ENCODE results near the gene ESYT2. TPM values are rescaled to one million over a fixed set of nuclear protein-coding genes. Genes with fewer than 3 reads are reported as not detected.
A peak's percentile ranks its signal among the peaks of the same experiment; 100 is the strongest.

Gene ESYT2
- total RNA-seq, 1 experiment from 2014 or later: 33.1 TPM

GRCh38 chr7:158808126-158808525 lies 21.2 kb downstream of the ESYT2 start:
- Histone ChIP-seq H3K27me3 (ENCODE audit: control insufficient read depth, insufficient read depth, low read length) (no peaks in the 10 kb centered on the region), H3K4me3 (ENCODE audit: insufficient read depth, low read depth, low read length) (no peak overlapping the region), H3K36me3 (replicated peaks; ENCODE audit: control insufficient read depth, insufficient read depth, low read length) (no peaks in the 10 kb centered on the region; the same call in 1 of the 2 replicates)
- DNase-seq: no peak

- Histone ChIP-seq H3K36me3 (replicated peaks; ENCODE audit: control insufficient read depth, insufficient read depth, low read length) (no peaks in the 10 kb centered on the region; the same call in 1 of the 2 replicates), H3K4me3 (ENCODE audit: insufficient read depth, low read depth, low read length) (no peak overlapping the region), H3K27me3 (ENCODE audit: control insufficient read depth, insufficient read depth, low read length) (no peaks in the 10 kb centered on the region)
- no peak for DNase-seq
These were observed 23.4 kb downstream of the ESYT2 start for GRCh38 chr7:158805937-158806336.

- no peak overlapping the region for H3K4me3 ChIP-seq (ENCODE audit: insufficient read depth, low read depth, low read length)
- no peaks in the 10 kb centered on the region for H3K27me3 ChIP-seq (ENCODE audit: control insufficient read depth, insufficient read depth, low read length)
- H3K36me3 ChIP-seq (replicated peaks; ENCODE audit: control insufficient read depth, insufficient read depth, low read length): no peaks in the 10 kb centered on the region; the same call in 1 of the 2 replicates
- no peak for DNase-seq
These were observed 23.9 kb downstream of the ESYT2 start for GRCh38 chr7:158805414-158805813.

- DNase-seq: no peak
- H3K36me3 ChIP-seq (replicated peaks; ENCODE audit: control insufficient read depth, insufficient read depth, low read length): no peaks in the 10 kb centered on the region; the same call in 1 of the 2 replicates
- H3K27me3 ChIP-seq (ENCODE audit: control insufficient read depth, insufficient read depth, low read length): no peaks in the 10 kb centered on the region
- no peak overlapping the region for H3K4me3 ChIP-seq (ENCODE audit: insufficient read depth, low read depth, low read length)
These were observed 25.0 kb downstream of the ESYT2 start for GRCh38 chr7:158804335-158804734.

- Histone ChIP-seq H3K27me3 (ENCODE audit: control insufficient read depth, insufficient read depth, low read length) (no peaks in the 10 kb centered on the region), H3K4me3 (ENCODE audit: insufficient read depth, low read depth, low read length) (no peak overlapping the region), H3K36me3 (replicated peaks; ENCODE audit: control insufficient read depth, insufficient read depth, low read length) (no peaks in the 10 kb centered on the region; the same call in 1 of the 2 replicates)
- no peak for DNase-seq
These were observed 25.8 kb downstream of the ESYT2 start for GRCh38 chr7:158803367-158803969.

GRCh38 chr7:158802535-158803366 lies 26.6 kb downstream of the ESYT2 start:
- Histone ChIP-seq H3K36me3 (replicated peaks; ENCODE audit: control insufficient read depth, insufficient read depth, low read length) (no peaks in the 10 kb centered on the region; the same call in 1 of the 2 replicates), H3K4me3 (ENCODE audit: insufficient read depth, low read depth, low read length) (no peak overlapping the region), H3K27me3 (ENCODE audit: control insufficient read depth, insufficient read depth, low read length) (no peaks in the 10 kb centered on the region)
- no peak for DNase-seq

- no peak for DNase-seq
- Histone ChIP-seq H3K4me3 (ENCODE audit: insufficient read depth, low read depth, low read length) (no peak overlapping the region), H3K27me3 (ENCODE audit: control insufficient read depth, insufficient read depth, low read length) (no peaks in the 10 kb centered on the region), H3K36me3 (replicated peaks; ENCODE audit: control insufficient read depth, insufficient read depth, low read length) (peaks cover 6% of the 10 kb centered on the region)
These were observed 30.6 kb downstream of the ESYT2 start for GRCh38 chr7:158798741-158799140.

- no peak for DNase-seq
These were observed 32.6 kb downstream of the ESYT2 start for GRCh38 chr7:158796667-158797066.

GRCh38 chr7:158795272-158795671 lies 34.0 kb downstream of the ESYT2 start:
- DNase-seq: no peak
- H3K36me3 ChIP-seq (replicated peaks; ENCODE audit: control insufficient read depth, insufficient read depth, low read length): peaks cover 6% of the 10 kb centered on the region
- no peak overlapping the region for H3K4me3 ChIP-seq (ENCODE audit: insufficient read depth, low read depth, low read length)
- no peaks in the 10 kb centered on the region for H3K27me3 ChIP-seq (ENCODE audit: control insufficient read depth, insufficient read depth, low read length)

More at GRCh38 chr7:158796667-158797066, 32.6 kb downstream of the ESYT2 start:
- Histone ChIP-seq H3K4me3 (ENCODE audit: insufficient read depth, low read depth, low read length) (no peak overlapping the region), H3K36me3 (replicated peaks; ENCODE audit: control insufficient read depth, insufficient read depth, low read length) (peaks cover 6% of the 10 kb centered on the region), H3K27me3 (ENCODE audit: control insufficient read depth, insufficient read depth, low read length) (no peaks in the 10 kb centered on the region)

GRCh38 chr7:158791107-158791506 lies 38.2 kb downstream of the ESYT2 start:
- peaks cover 2% of the 10 kb centered on the region for H3K36me3 ChIP-seq (replicated peaks; ENCODE audit: control insufficient read depth, insufficient read depth, low read length)

GRCh38 chr7:158789842-158790241 lies 39.5 kb downstream of the ESYT2 start:
- Histone ChIP-seq H3K36me3 (replicated peaks; ENCODE audit: control insufficient read depth, insufficient read depth, low read length) (no peaks in the 10 kb centered on the region; the same call in 1 of the 2 replicates), H3K4me3 (ENCODE audit: insufficient read depth, low read depth, low read length) (no peak overlapping the region)
- DNase-seq: peak; percentile 69

More at GRCh38 chr7:158791107-158791506, 38.2 kb downstream of the ESYT2 start:
- Histone ChIP-seq H3K4me3 (ENCODE audit: insufficient read depth, low read depth, low read length) (no peak overlapping the region), H3K27me3 (ENCODE audit: control insufficient read depth, insufficient read depth, low read length) (no peaks in the 10 kb centered on the region)
- no peak for DNase-seq

GRCh38 chr7:158786898-158787297 lies 42.4 kb downstream of the ESYT2 start:
- H3K27me3 ChIP-seq (ENCODE audit: control insufficient read depth, insufficient read depth, low read length): no peaks in the 10 kb centered on the region
- peaks cover 4% of the 10 kb centered on the region for H3K36me3 ChIP-seq (replicated peaks; ENCODE audit: control insufficient read depth, insufficient read depth, low read length)
- DNase-seq: no peak
- no peak overlapping the region for H3K4me3 ChIP-seq (ENCODE audit: insufficient read depth, low read depth, low read length)

More at GRCh38 chr7:158789842-158790241, 39.5 kb downstream of the ESYT2 start:
- no peaks in the 10 kb centered on the region for H3K27me3 ChIP-seq (ENCODE audit: control insufficient read depth, insufficient read depth, low read length)

GRCh38 chr7:158784270-158784669 lies 45.0 kb downstream of the ESYT2 start:
- Histone ChIP-seq H3K36me3 (replicated peaks; ENCODE audit: control insufficient read depth, insufficient read depth, low read length) (peaks cover 15% of the 10 kb centered on the region), H3K4me3 (ENCODE audit: insufficient read depth, low read depth, low read length) (no peak overlapping the region), H3K27me3 (ENCODE audit: control insufficient read depth, insufficient read depth, low read length) (no peaks in the 10 kb centered on the region)
- no peak for DNase-seq

- H3K27me3 ChIP-seq (ENCODE audit: control insufficient read depth, insufficient read depth, low read length): no peaks in the 10 kb centered on the region
- peaks cover 15% of the 10 kb centered on the region for H3K36me3 ChIP-seq (replicated peaks; ENCODE audit: control insufficient read depth, insufficient read depth, low read length)
These were observed 45.7 kb downstream of the ESYT2 start for GRCh38 chr7:158783595-158783994.

More at GRCh38 chr7:158783595-158783994, 45.7 kb downstream of the ESYT2 start:
- no peak overlapping the region for H3K4me3 ChIP-seq (ENCODE audit: insufficient read depth, low read depth, low read length)
- no peak for DNase-seq

Data from H7 (cell line).